OCI-M1 (cell line): Measurements from ENCODE around the gene ABCD2.
"Not testable (repeated sequence)": the region's sequence is repeated elsewhere in the genome, so short reads cannot be mapped to it uniquely, and the experiment has no call there.

ENCODE experiments used
- DNase-seq: peaks from one replicate; lab custom pipeline; 2025; lab: John Stamatoyannopoulos, UW

ABCD2 gene

GRCh38 chr12:39538679-39539104, 80.9 kb downstream of the ABCD2 start:
- no peak for DNase-seq

- no peak for DNase-seq
Measured at GRCh38 chr12:39533951-39534350, 85.7 kb downstream of the ABCD2 start.

- no peak for DNase-seq
Measured at GRCh38 chr12:39532448-39532847, 87.2 kb downstream of the ABCD2 start.

- DNase-seq: no peak
Measured at GRCh38 chr12:39526974-39527373, 92.6 kb downstream of the ABCD2 start.

GRCh38 chr12:39522167-39522566, 97.4 kb downstream of the ABCD2 start:
- DNase-seq: not testable (repeated sequence)

GRCh38 chr12:39510001-39510400, 109.6 kb downstream of the ABCD2 start:
- no peak for DNase-seq

GRCh38 chr12:39505554-39505953, 114.0 kb downstream of the ABCD2 start:
- DNase-seq: no peak

- DNase-seq: no peak
Measured at GRCh38 chr12:39505023-39505422, 114.6 kb downstream of the ABCD2 start.

GRCh38 chr12:39503439-39503838, 116.2 kb downstream of the ABCD2 start:
- DNase-seq: no peak

- DNase-seq: no peak
Measured at GRCh38 chr12:39502726-39503125, 116.9 kb downstream of the ABCD2 start.
